Measurements from ENCODE around the gene RMDN3.

Gene RMDN3

GRCh38 chr15:40771242-40771641 is 16.2 kb upstream of the RMDN3 start:
- Histone ChIP-seq H3K36me3 (ENCODE audit: insufficient read depth, low read length) (peaks cover 65% of the 10 kb centered on the region), H3K79me2 (ENCODE audit: insufficient read depth, low read length) (no peaks in the 10 kb centered on the region), H2AFZ (ENCODE audit: low read depth, low read length) (no peak overlapping the region), H3K27ac (ENCODE audit: low read length) (no peak overlapping the region), H4K20me1 (ENCODE audit: insufficient read depth, low read length) (peaks cover 8% of the 10 kb centered on the region), H3K4me1 (ENCODE audit: insufficient read depth, low read length) (peaks cover 33% of the 10 kb centered on the region), H3K9me3 (ENCODE audit: insufficient read depth, low read length, severe bottlenecking) (no peaks in the 10 kb centered on the region), H3K4me3 (ENCODE audit: low read depth in 1 of 2, low read length in 2 of 2) (no peak overlapping the region), H3K4me2 (ENCODE audit: insufficient read depth, low read length) (no peak overlapping the region), H3K27me3 (ENCODE audit: insufficient read depth, low read length, poor library complexity) (no peaks in the 10 kb centered on the region), H3K9ac (ENCODE audit: low read depth, low read length) (no peak overlapping the region)
- no peak for DNase-seq
- TF ChIP-seq CTCF (IDR thresholded peaks at IDR 0.05; ENCODE audit: borderline replicate concordance, extremely low read depth, low read length, poor library complexity, severe bottlenecking) (no peak), EZH2 (IDR thresholded peaks at IDR 0.05; ENCODE audit: borderline replicate concordance, low read depth, low read length, severe bottlenecking) (no peak)
- ATAC-seq (ENCODE audit: insufficient read depth, low read depth) = no peak

- Histone ChIP-seq H2AFZ (ENCODE audit: low read depth, low read length) (no peak overlapping the region), H3K4me2 (ENCODE audit: insufficient read depth, low read length) (peak overlapping the region; percentile 55), H3K36me3 (ENCODE audit: insufficient read depth, low read length) (peaks cover 55% of the 10 kb centered on the region), H3K4me3 (ENCODE audit: low read depth in 1 of 2, low read length in 2 of 2) (no peak overlapping the region), H3K9ac (ENCODE audit: low read depth, low read length) (peak overlapping the region; percentile 49; the same call in 1 of the 2 replicates), H3K27ac (ENCODE audit: low read length) (peak overlapping the region; percentile 87), H3K9me3 (ENCODE audit: insufficient read depth, low read length, severe bottlenecking) (no peaks in the 10 kb centered on the region), H3K27me3 (ENCODE audit: insufficient read depth, low read length, poor library complexity) (no peaks in the 10 kb centered on the region), H3K4me1 (ENCODE audit: insufficient read depth, low read length) (peaks cover 37% of the 10 kb centered on the region), H3K79me2 (ENCODE audit: insufficient read depth, low read length) (no peaks in the 10 kb centered on the region), H4K20me1 (ENCODE audit: insufficient read depth, low read length) (peaks cover 8% of the 10 kb centered on the region)
- DNase-seq (peak; percentile 44), ATAC-seq (ENCODE audit: insufficient read depth, low read depth) (no peak)
- TF ChIP-seq EZH2 (IDR thresholded peaks at IDR 0.05; ENCODE audit: borderline replicate concordance, low read depth, low read length, severe bottlenecking) (no peak), CTCF (IDR thresholded peaks at IDR 0.05; ENCODE audit: borderline replicate concordance, extremely low read depth, low read length, poor library complexity, severe bottlenecking) (no peak)
Observed at GRCh38 chr15:40770147-40770721, 15.2 kb upstream of the RMDN3 start.

- ATAC-seq (ENCODE audit: insufficient read depth, low read depth) (peak; percentile 87), DNase-seq (peak; percentile 94)
- Histone ChIP-seq H3K4me2 (ENCODE audit: insufficient read depth, low read length) (peak within 1 kb of the TSS; percentile 55), H3K4me3 (ENCODE audit: low read depth in 1 of 2, low read length in 2 of 2) (peak within 1 kb of the TSS in 1 of 2 experiments; percentile 45; a peak in 2 of 4 replicates), H3K9me3 (ENCODE audit: insufficient read depth, low read length, severe bottlenecking) (no peaks in the 10 kb centered on the region), H3K27me3 (ENCODE audit: insufficient read depth, low read length, poor library complexity) (no peaks in the 10 kb centered on the region), H3K9ac (ENCODE audit: low read depth, low read length) (peak within 1 kb of the TSS; percentile 49), H4K20me1 (ENCODE audit: insufficient read depth, low read length) (peaks cover 8% of the 10 kb centered on the region), H3K27ac (ENCODE audit: low read length) (peak within 1 kb of the TSS; percentile 87), H3K4me1 (ENCODE audit: insufficient read depth, low read length) (peaks cover 37% of the 10 kb centered on the region), H3K79me2 (ENCODE audit: insufficient read depth, low read length) (no peaks in the 10 kb centered on the region), H2AFZ (ENCODE audit: low read depth, low read length) (peak within 1 kb of the TSS; percentile 56), H3K36me3 (ENCODE audit: insufficient read depth, low read length) (peaks cover 48% of the 10 kb centered on the region)
- TF ChIP-seq CTCF (IDR thresholded peaks at IDR 0.05; ENCODE audit: borderline replicate concordance, extremely low read depth, low read length, poor library complexity, severe bottlenecking) = no peak
Observed at GRCh38 chr15:40769274-40770146, 14.5 kb upstream of the RMDN3 start, which contains the start of gene C15orf62. C15orf62 (plus strand) TSS chr15:40769980; CDS start chr15:40770496, 516 bp downstream.
